Loucy (cell line): ENCODE measurements around the gene DDR2.

ENCODE experiments used
- H2AFZ ChIP-seq: fragments of 200-600 bp; sonication (generic); 2 replicates; pipeline ENCODE4 v1.6.0; 2016; ENCODE audit warnings: antibody characterized with exemption, mild to moderate bottlenecking, low read length, moderate library complexity
- H3F3A ChIP-seq: fragments of 200-600 bp; 2 replicates; pipeline ENCODE4 v1.6.0; 2016; ENCODE audit warnings: antibody characterized with exemption, low read depth, mild to moderate bottlenecking
- H3K27me3 ChIP-seq: fragments of 200-600 bp; sonication (generic); 2 replicates; pipeline ENCODE4 v1.6.1; 2014; ENCODE audit warnings: low read length, mild to moderate bottlenecking; ENCODE audit not compliant: insufficient read depth, poor library complexity, severe bottlenecking
- H3K36me3 ChIP-seq: fragments of 200-600 bp; sonication (generic); 2 replicates; pipeline ENCODE4 v1.6.1; 2016; ENCODE audit warnings: low read length; ENCODE audit not compliant: insufficient read depth
- H3K4me1 ChIP-seq: fragments of 200-600 bp; sonication (generic); 2 replicates; pipeline ENCODE4 v1.5.1; 2014; ENCODE audit warnings: low read length, mild to moderate bottlenecking; ENCODE audit not compliant: insufficient read depth, poor library complexity, severe bottlenecking
- H3K4me2 ChIP-seq: fragments of 200-600 bp; sonication (generic); 2 replicates; pipeline ENCODE4 v1.6.0; 2014; ENCODE audit warnings: antibody characterized with exemption, low read length, low read depth, mild to moderate bottlenecking; ENCODE audit not compliant: poor library complexity, severe bottlenecking
- H3K4me3 ChIP-seq: fragments of 200-600 bp; sonication (generic); 2 replicates; pipeline ENCODE4 v1.5.1; 2014; ENCODE audit warnings: low read length, mild to moderate bottlenecking, mixed read lengths; ENCODE audit not compliant: poor library complexity, severe bottlenecking
- H3K79me2 ChIP-seq: fragments of 200-600 bp; sonication (generic); 2 replicates; pipeline ENCODE4 v1.6.1; 2014; ENCODE audit warnings: low read length; ENCODE audit not compliant: insufficient read depth
- H3K9ac ChIP-seq: fragments of 200-600 bp; sonication (generic); 2 replicates; pipeline ENCODE4 v1.6.0; 2014; ENCODE audit warnings: mild to moderate bottlenecking, low read depth, low read length, moderate library complexity; ENCODE audit not compliant: poor library complexity, severe bottlenecking
- H3K9me2 ChIP-seq: fragments of 200-600 bp; sonication (generic); replicated peaks from 2 replicates; pipeline ENCODE4 v1.6.1; 2016; ENCODE audit warnings: low read depth, low read length, mixed read lengths
- H3K9me3 ChIP-seq: fragments of 200-600 bp; sonication (generic); 2 replicates; pipeline ENCODE4 v1.6.1; 2014; ENCODE audit warnings: mild to moderate bottlenecking, antibody characterized with exemption, low read length, low read depth; ENCODE audit not compliant: insufficient read depth
- H4K20me1 ChIP-seq: fragments of 200-600 bp; sonication (generic); 2 replicates; pipeline ENCODE4 v1.6.0; 2014; ENCODE audit warnings: antibody characterized with exemption, low read length, mild to moderate bottlenecking; ENCODE audit not compliant: insufficient read depth, poor library complexity, severe bottlenecking
- CTCF ChIP-seq: fragments of 200-600 bp; sonication (generic); conservative IDR thresholded peaks from 2 replicates; pipeline ENCODE4 v1.5.1; 2014; ENCODE audit warnings: mild to moderate bottlenecking, antibody characterized with exemption, low read length
- EZH2phosphoT487 ChIP-seq: fragments of 200-600 bp; IDR thresholded peaks from 2 replicates; pipeline ENCODE4 v1.6.1; 2018; ENCODE audit warnings: antibody characterized with exemption, mild to moderate bottlenecking, moderate library complexity, borderline replicate concordance

DDR2 gene

GRCh38 chr1:162704673-162705424, 72.6 kb downstream of the DDR2 start:
- Histone ChIP-seq H3K4me2 (no peak overlapping the region), H3K36me3 (no peaks in the 10 kb centered on the region), H3K27me3 (no peaks in the 10 kb centered on the region), H3K9ac (no peak overlapping the region), H3K4me3 (no peak overlapping the region), H3K9me3 (no peaks in the 10 kb centered on the region), H3F3A (no peaks in the 10 kb centered on the region), H2AFZ (no peak overlapping the region), H4K20me1 (no peaks in the 10 kb centered on the region), H3K9me2 (no peaks in the 10 kb centered on the region), H3K4me1 (no peaks in the 10 kb centered on the region), H3K79me2 (no peaks in the 10 kb centered on the region)
- no peak for TF ChIP-seq EZH2phosphoT487
- no peak for TF ChIP-seq CTCF

GRCh38 chr1:162706003-162706402, 73.7 kb downstream of the DDR2 start:
- Histone ChIP-seq H3K4me3 (no peak overlapping the region), H3K9me3 (no peaks in the 10 kb centered on the region), H3K27me3 (no peaks in the 10 kb centered on the region), H2AFZ (no peak overlapping the region), H3K9ac (no peak overlapping the region), H3K4me2 (no peak overlapping the region), H4K20me1 (no peaks in the 10 kb centered on the region), H3K79me2 (no peaks in the 10 kb centered on the region), H3K36me3 (no peaks in the 10 kb centered on the region), H3K9me2 (no peaks in the 10 kb centered on the region), H3F3A (no peaks in the 10 kb centered on the region), H3K4me1 (no peaks in the 10 kb centered on the region)
- no peak for TF ChIP-seq CTCF
- TF ChIP-seq EZH2phosphoT487 = no peak

- no peak for TF ChIP-seq EZH2phosphoT487
- no peak for TF ChIP-seq CTCF
These were observed 74.3 kb downstream of the DDR2 start for GRCh38 chr1:162706606-162707005.

More at GRCh38 chr1:162706606-162707005, 74.3 kb downstream of the DDR2 start:
- Histone ChIP-seq H3K79me2 (no peaks in the 10 kb centered on the region), H3K4me1 (no peaks in the 10 kb centered on the region), H3F3A (no peaks in the 10 kb centered on the region), H4K20me1 (no peaks in the 10 kb centered on the region), H3K27me3 (no peaks in the 10 kb centered on the region), H3K36me3 (no peaks in the 10 kb centered on the region), H3K9me2 (no peaks in the 10 kb centered on the region), H3K9me3 (no peaks in the 10 kb centered on the region), H3K4me2 (no peak overlapping the region), H2AFZ (no peak overlapping the region), H3K4me3 (no peak overlapping the region), H3K9ac (no peak overlapping the region)
